ENCODE data around the gene EML5. TPM values are rescaled to one million over a fixed set of nuclear protein-coding genes. Genes with fewer than 3 reads are reported as not detected.

EML5 gene
- total RNA-seq, 3 donors from 2014 or later (not counting 1 experiment from before 2014, with no cell fraction given), result 0.68 to 1.3 (median 1.0) TPM

GRCh38 chr14:88628462-88628861 lies 164.3 kb downstream of the EML5 start:
- H3K27me3 ChIP-seq (ENCODE audit: control insufficient read depth, insufficient read depth, low read length), result no peaks in the 10 kb centered on the region
- H3K9me3 ChIP-seq (ENCODE audit: control insufficient read depth, insufficient read depth, low read length), result no peaks in the 10 kb centered on the region
- no peaks in the 10 kb centered on the region for H3K36me3 Mint-ChIP-seq
- H3K4me3 ChIP-seq (ENCODE audit: low read length), result no peak overlapping the region
- H3K4me1 ChIP-seq (ENCODE audit: control insufficient read depth, insufficient read depth, low read length), result no peaks in the 10 kb centered on the region
- no peaks in the 10 kb centered on the region for H3K9me3 Mint-ChIP-seq
- H3K4me3 Mint-ChIP-seq, result no peak overlapping the region
- H3K4me1 Mint-ChIP-seq, result no peaks in the 10 kb centered on the region
- intact Hi-C loops (cut with micrococcal nuclease), result no loop called here
- no peak for ATAC-seq
- H3K27ac Mint-ChIP-seq, result no peak overlapping the region
- H3K27ac ChIP-seq (ENCODE audit: low read length), result no peak overlapping the region
- no peak for TF ChIP-seq CTCF (IDR thresholded peaks at IDR 0.05)
- H3K27me3 Mint-ChIP-seq (ENCODE audit: low read depth in 2 of 2), result no peaks in the 10 kb centered on the region
- no peaks in the 10 kb centered on the region for H3K36me3 ChIP-seq (ENCODE audit: control insufficient read depth, insufficient read depth, low read length)
- no peak for DNase-seq

- Mint-ChIP-seq H3K4me1 (no peaks in the 10 kb centered on the region), H3K27me3 (ENCODE audit: low read depth in 2 of 2) (no peaks in the 10 kb centered on the region), H3K4me3 (no peak overlapping the region), H3K27ac (no peak overlapping the region), H3K36me3 (no peaks in the 10 kb centered on the region), H3K9me3 (no peaks in the 10 kb centered on the region)
- DNase-seq (no peak), ATAC-seq (no peak)
- Histone ChIP-seq H3K9me3 (ENCODE audit: control insufficient read depth, insufficient read depth, low read length) (no peaks in the 10 kb centered on the region), H3K36me3 (ENCODE audit: control insufficient read depth, insufficient read depth, low read length) (no peaks in the 10 kb centered on the region), H3K4me3 (ENCODE audit: low read length) (no peak overlapping the region), H3K27ac (ENCODE audit: low read length) (no peak overlapping the region), H3K4me1 (ENCODE audit: control insufficient read depth, insufficient read depth, low read length) (no peaks in the 10 kb centered on the region), H3K27me3 (ENCODE audit: control insufficient read depth, insufficient read depth, low read length) (no peaks in the 10 kb centered on the region)
- no peak for TF ChIP-seq CTCF (IDR thresholded peaks at IDR 0.05)
- intact Hi-C loops (cut with micrococcal nuclease), result no loop called here
These were observed 164.7 kb downstream of the EML5 start for GRCh38 chr14:88628033-88628432.

GRCh38 chr14:88625671-88626070 lies 167.1 kb downstream of the EML5 start:
- Mint-ChIP-seq H3K27ac (no peak overlapping the region), H3K4me3 (no peak overlapping the region), H3K36me3 (no peaks in the 10 kb centered on the region), H3K4me1 (no peaks in the 10 kb centered on the region), H3K27me3 (ENCODE audit: low read depth in 2 of 2) (no peaks in the 10 kb centered on the region), H3K9me3 (no peaks in the 10 kb centered on the region)
- DNase-seq (no peak), ATAC-seq (no peak)
- Histone ChIP-seq H3K27me3 (ENCODE audit: control insufficient read depth, insufficient read depth, low read length) (no peaks in the 10 kb centered on the region), H3K36me3 (ENCODE audit: control insufficient read depth, insufficient read depth, low read length) (no peaks in the 10 kb centered on the region), H3K9me3 (ENCODE audit: control insufficient read depth, insufficient read depth, low read length) (no peaks in the 10 kb centered on the region), H3K4me3 (ENCODE audit: low read length) (no peak overlapping the region), H3K4me1 (ENCODE audit: control insufficient read depth, insufficient read depth, low read length) (no peaks in the 10 kb centered on the region), H3K27ac (ENCODE audit: low read length) (no peak overlapping the region)
- TF ChIP-seq CTCF (IDR thresholded peaks at IDR 0.05), result no peak
- 95% methylated on average over 2 of the region's 3 CpGs for WGBS (ENCODE audit: insufficient coverage)
- intact Hi-C loops (cut with micrococcal nuclease), result no loop called here

GRCh38 chr14:88621100-88621499 lies 171.7 kb downstream of the EML5 start:
- TF ChIP-seq CTCF (IDR thresholded peaks at IDR 0.05), result no peak
- no peaks in the 10 kb centered on the region for H3K36me3 ChIP-seq (ENCODE audit: control insufficient read depth, insufficient read depth, low read length)
- WGBS (ENCODE audit: insufficient coverage), result 96% methylated on average over 2 of the region's 2 CpGs
- Mint-ChIP-seq H3K36me3 (peaks cover 4% of the 10 kb centered on the region), H3K9me3 (no peaks in the 10 kb centered on the region), H3K27me3 (ENCODE audit: low read depth in 2 of 2) (no peaks in the 10 kb centered on the region), H3K27ac (no peak overlapping the region), H3K4me3 (no peak overlapping the region), H3K4me1 (no peaks in the 10 kb centered on the region)
- ATAC-seq (no peak), DNase-seq (no peak)
- no peak overlapping the region for H3K27ac ChIP-seq (ENCODE audit: low read length)
- intact Hi-C loops (cut with micrococcal nuclease), result no loop called here
- no peaks in the 10 kb centered on the region for H3K4me1 ChIP-seq (ENCODE audit: control insufficient read depth, insufficient read depth, low read length)
- H3K27me3 ChIP-seq (ENCODE audit: control insufficient read depth, insufficient read depth, low read length), result no peaks in the 10 kb centered on the region
- no peak overlapping the region for H3K4me3 ChIP-seq (ENCODE audit: low read length)
- no peaks in the 10 kb centered on the region for H3K9me3 ChIP-seq (ENCODE audit: control insufficient read depth, insufficient read depth, low read length)
